Muscle of arm (tissue), 14 donors: ENCODE results near the gene ASB17. TPM values are rescaled to one million over a fixed set of nuclear protein-coding genes. Genes with fewer than 3 reads are reported as not detected.
"Not testable (repeated sequence)": the region's sequence is repeated elsewhere in the genome, so short reads cannot be mapped to it uniquely, and the experiment has no call there.

Experiments
- DNase-seq: peaks from one replicate; pipeline ENCODE4 v3.0.0-alpha.2; 2013
- long read RNA-seq, 11 donors: transcript quantifications; one replicate each; lab custom pipeline, GENCODE V29; 2026
- polyA plus RNA-seq, 12 donors: library from polyadenylated mRNA; unstranded; fragments of 120-200 nt; gene quantifications; one replicate each; pipeline ENCODE4 v1.2.1, GENCODE V29; 2013; ENCODE audit not compliant: insufficient read length in 12 of 12

The ASB17 gene
- polyA plus RNA-seq = not detected
- long read RNA-seq, donor 1 = 0 reads
- long read RNA-seq, donor 2 = 0 reads
- long read RNA-seq, donor 3 = 0 reads
- long read RNA-seq, donor 4 = 0 reads
- long read RNA-seq, donor 5 = 0 reads
- long read RNA-seq, donor 6 = 0 reads
- long read RNA-seq, donor 7 = 0 reads
- long read RNA-seq, donor 8 = 0 reads
- long read RNA-seq, donor 9 = 0 reads
- long read RNA-seq, donor 10 = 0 reads
- long read RNA-seq, donor 11 = 0 reads

GRCh38 chr1:75932304-75932703, at the start of gene ASB17:
TSS of gene ASB17 (minus strand) at chr1:75932404. CDS start at chr1:75932291, 113 bp downstream.
- no peak for DNase-seq

DNA sequence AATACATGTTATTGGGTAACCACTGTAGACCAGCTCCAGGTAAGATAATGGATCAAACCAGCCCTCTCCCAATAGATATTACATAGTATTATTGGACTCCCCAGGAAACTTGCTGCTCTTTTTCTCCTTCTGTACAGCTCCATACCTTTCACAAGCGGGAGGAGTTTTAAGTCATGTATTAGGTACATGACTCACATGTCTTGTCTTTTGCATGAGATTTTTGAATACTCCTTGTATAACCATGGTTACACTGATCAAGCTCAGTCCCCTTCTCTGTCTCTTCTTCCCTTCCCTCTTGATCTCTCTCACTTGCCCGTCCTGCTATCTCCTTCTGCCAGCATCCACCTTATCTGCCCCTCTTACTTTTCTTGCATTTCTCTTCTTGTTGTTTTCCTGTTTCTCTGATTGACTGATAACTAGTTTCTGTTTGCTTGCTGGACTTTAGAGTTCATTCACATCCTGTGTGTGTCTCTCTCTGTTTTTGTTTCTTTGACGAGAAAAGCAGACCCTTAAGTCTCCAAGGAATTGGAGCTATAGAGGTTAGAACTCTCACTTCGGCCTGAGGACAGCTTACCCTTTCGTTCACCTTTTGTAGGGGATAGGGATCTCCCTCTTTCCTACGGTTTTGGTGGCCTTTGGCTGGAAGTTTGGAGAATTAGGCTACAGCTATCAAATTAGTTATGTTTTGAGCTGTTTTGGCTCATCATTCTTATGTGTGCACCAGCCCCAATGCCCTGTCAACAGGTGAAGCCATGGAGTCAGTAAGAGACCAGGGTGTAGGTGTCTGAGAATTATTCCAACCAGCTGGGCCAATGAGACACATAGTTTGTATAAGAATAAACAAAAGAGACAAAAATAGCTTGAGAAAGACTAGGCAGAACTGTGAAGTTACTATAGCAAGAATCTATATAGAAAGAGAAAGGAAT, 49.0 kb upstream of the ASB17 start:
- no peak for DNase-seq

DNA sequence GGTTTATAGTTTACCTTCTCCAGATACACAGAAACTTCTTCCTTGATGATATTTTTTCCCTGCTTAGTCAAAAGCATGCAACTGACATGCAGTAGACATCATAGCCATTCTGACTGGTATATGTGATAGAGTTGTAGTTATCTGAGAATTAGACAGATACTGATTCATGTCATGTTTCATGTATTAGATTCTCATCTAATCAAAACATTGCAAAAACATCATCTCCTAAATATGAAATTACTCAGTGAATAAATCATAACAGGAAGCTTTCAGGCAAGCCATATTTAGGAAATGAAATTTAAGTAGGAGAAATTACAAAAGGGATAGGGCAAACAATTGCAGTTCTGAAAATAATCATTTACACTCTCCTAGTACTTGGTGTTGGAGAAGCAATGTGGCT, 38.4 kb upstream of the ASB17 start:
- no peak for DNase-seq

GRCh38 chr1:75969550-75969949, 37.3 kb upstream of the ASB17 start:
- no peak for DNase-seq

DNA sequence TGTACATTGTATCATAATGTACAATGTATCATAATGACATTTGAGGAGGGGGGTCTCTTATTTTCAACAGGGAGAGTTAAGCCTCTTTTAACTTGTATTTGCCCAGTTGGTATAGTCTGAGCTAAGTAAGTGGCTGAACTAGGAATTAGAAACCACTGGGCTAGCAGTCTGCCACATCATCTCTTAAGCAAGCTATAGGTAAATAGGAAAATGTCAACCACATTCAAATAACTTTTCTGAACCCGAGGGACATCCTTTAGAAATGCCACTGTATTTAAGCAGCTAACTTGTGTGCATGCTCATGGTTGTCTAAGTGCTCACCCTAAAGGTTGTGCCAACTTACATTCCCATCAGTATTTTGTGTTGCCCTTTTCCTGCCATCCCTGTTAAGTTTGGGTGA, 35.5 kb upstream of the ASB17 start:
- DNase-seq = no peak

- no peak for DNase-seq
Measured at GRCh38 chr1:75964760-75965408, 32.7 kb upstream of the ASB17 start.

DNA sequence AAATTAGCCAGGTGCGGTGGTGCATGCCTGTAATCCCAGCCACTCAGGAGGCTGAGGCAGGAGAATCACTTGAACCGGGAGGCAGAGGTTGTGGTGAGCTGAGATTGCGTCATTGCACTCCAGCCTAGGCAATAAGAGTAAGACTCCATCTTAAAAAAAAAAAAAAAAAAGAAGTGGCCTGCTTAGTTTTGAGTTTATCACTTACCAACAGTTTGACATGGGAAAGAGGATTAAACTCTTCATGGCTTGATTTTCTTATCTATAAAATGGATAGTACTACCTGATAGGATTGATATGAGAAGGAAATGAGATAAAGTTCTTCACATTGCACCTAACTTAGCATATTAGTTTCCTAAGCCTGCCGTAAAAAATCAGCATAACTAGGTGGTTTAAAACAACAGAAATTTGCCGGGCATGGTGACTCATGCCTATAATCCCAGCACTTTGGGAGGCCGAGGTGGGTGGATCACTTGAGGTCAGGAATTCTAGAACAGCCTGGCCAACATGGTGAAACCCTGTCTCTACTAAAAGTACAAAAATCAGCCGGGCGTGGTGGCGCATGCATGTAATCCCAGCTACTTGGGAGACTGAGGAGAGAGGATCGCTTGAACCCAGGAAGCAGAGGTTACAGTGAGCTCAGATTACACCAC, 32.0 kb upstream of the ASB17 start:
- not testable (repeated sequence) for DNase-seq

GRCh38 chr1:75954586-75954985, 22.4 kb upstream of the ASB17 start:
- no peak for DNase-seq

DNA sequence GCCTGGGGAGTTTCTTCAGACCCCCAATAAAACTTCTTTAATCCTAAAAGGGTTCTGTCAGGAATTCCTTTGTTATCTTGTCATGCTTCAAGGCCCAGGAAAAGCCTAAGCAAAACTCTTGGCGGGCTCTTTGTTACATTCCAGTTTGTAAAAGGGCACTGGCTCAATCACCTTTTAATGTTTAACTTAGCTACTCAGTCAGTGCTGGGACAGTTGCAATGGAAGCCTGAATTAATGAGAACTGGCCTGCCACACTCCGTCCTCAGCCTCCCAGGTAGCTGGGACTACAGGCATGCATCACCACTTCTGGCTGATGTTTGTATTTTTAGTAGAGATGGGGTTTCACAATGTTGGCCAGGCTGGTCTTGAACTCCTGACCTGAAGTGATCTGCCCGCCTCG, 21.3 kb upstream of the ASB17 start:
- no peak for DNase-seq

DNA sequence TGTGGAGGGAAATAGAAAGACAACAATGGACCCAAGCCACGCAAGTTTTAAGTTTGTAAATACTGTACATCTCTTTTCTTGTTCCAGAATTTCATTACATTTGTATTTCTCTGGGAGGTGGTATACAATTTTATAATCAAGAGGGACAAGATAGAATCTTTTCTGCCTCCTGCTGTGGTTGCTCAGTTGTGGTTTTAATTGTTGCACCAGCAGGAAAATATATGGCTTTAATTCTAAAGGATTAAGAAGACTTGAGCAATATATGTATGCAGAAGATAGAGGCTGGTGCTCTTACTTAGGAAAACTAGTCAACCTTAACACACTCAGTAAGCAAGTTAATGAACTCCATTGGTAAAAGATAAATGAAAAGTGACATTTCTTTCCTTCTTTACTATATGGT, 19.8 kb upstream of the ASB17 start:
- DNase-seq = no peak

DNA sequence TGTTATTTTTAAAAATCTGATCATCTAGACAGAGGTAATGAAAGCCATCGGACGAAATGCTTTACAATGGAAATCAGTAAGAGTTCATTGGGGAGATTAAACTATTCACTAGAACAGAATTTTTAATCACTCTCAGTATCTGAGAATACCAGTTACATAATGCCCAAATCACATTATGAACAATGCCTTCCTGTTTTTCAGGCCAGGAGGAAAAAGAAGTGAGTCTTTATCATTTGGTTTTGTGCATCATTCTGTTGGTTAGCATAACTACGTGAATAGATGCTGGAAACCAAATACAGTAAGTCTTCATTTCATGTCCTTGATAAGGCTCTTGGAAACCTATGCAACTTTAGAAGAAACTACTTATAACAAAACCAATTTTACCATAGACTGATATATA, 18.0 kb upstream of the ASB17 start:
- no peak for DNase-seq

GRCh38 chr1:75943037-75943436, 10.8 kb upstream of the ASB17 start:
- not testable (repeated sequence) for DNase-seq

- no peak for DNase-seq
Measured at GRCh38 chr1:75937034-75937433, 4.8 kb upstream of the ASB17 start.

GRCh38 chr1:75922698-75923097, 9.5 kb downstream of the ASB17 start:
- DNase-seq = no peak

GRCh38 chr1:75916834-75917233, 15.4 kb downstream of the ASB17 start:
- DNase-seq = no peak

DNA sequence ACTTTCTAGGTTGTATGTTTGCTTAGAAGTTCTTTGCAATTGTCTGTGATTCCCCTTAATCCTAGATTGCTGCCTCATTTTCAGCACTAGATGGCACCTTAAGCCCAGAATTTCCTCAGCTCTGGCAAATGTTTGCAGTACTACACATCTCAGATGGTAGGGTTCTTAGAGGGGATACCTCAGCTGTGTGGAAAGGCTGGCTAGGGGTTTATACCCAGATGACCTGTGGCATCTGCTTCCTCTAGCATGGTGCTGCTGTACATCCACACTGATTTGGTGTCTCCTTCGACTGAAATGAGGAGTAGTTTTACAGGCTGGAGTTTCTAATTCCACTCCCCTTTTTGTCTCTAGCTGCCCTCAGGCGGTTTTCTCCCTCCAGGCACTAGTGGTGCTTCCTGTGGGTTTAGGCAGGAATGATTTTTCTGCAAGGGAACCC, 23.5 kb downstream of the ASB17 start:
- DNase-seq = peak; percentile 11

- no peak for DNase-seq
Measured at GRCh38 chr1:75901371-75901770, 30.8 kb downstream of the ASB17 start.

DNA sequence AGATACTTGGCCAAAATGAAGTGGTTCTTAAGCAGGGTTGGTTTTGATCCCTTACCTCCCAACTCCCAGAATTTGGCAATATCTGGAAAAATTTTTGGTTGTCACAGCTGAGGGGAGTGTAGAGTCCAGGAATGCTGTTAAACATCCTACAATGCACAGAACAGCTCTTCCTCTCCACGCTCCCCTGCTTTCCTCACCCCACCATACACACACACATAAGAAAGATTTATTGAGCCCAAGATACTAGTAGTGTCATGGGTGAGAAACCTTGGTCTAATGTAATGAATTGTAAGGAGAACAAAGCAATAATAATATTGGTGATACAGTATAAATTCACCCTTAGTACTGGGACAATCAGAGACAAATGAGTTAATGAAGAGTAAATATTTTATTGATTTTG, 47.8 kb downstream of the ASB17 start:
- DNase-seq = no peak

GRCh38 chr1:75879985-75880384, 52.2 kb downstream of the ASB17 start:
- DNase-seq = no peak

GRCh38 chr1:75870951-75871350, 61.3 kb downstream of the ASB17 start:
- no peak for DNase-seq
